HG03342 (cell line): ENCODE data around the gene SLC38A4.

ENCODE experiments used
- ATAC-seq: cut with Tn5 transposase; IDR thresholded peaks from one replicate; pipeline ENCODE4 v1.9.1; 2021; ENCODE audit warnings: mild to moderate bottlenecking, moderate library complexity; ENCODE audit not compliant: unreplicated experiment

The SLC38A4 gene

GRCh38 chr12:46718495-46718894, 107.3 kb downstream of the SLC38A4 start:
- ATAC-seq, result no peak

GRCh38 chr12:46717868-46718267, 107.9 kb downstream of the SLC38A4 start:
- no peak for ATAC-seq

- ATAC-seq, result no peak
Measured at GRCh38 chr12:46717159-46717558, 108.6 kb downstream of the SLC38A4 start.
